Lower leg skin (tissue), 3 donors: ENCODE measurements around the gene TMCC1.

Experiments used
- CTCF ChIP-seq, 3 donors: fragments of 450-650 bp; IDR thresholded peaks; one replicate each; pipeline ENCODE4 v1.5.1; 2016; ENCODE audit warnings: antibody characterized with exemption in 3 of 3, mild to moderate bottlenecking in 3 of 3, moderate library complexity in 2 of 3
- POLR2A ChIP-seq, 2 donors: fragments of 450-650 bp; IDR thresholded peaks; one replicate each; pipeline ENCODE4 v1.6.1; 2016 to 2017; ENCODE audit warnings: antibody characterized with exemption in 2 of 2, mild to moderate bottlenecking in 1 of 2, moderate library complexity in 1 of 2

GRCh38 chr3:129633751-129634481 is 259.6 kb downstream of the TMCC1 start:
- TF ChIP-seq CTCF (IDR thresholded peaks at IDR 0.05), result no peak
- no peak for TF ChIP-seq POLR2A (IDR thresholded peaks at IDR 0.05)
